GM15510 (cell line): ENCODE data around the gene GIGYF1.

Experiments
- POLR2A ChIP-seq: IDR thresholded peaks from 3 replicates; pipeline ENCODE4 v1.6.1; 2011; ENCODE audit warnings: borderline replicate concordance; ENCODE audit not compliant: insufficient read length; ENCODE audit errors: extremely low read depth

GIGYF1 gene

GRCh38 chr7:100682228-100682741 is 11.8 kb downstream of the GIGYF1 start:
- TF ChIP-seq POLR2A: no peak

GRCh38 chr7:100681491-100682227 is 12.4 kb downstream of the GIGYF1 start:
- TF ChIP-seq POLR2A: no peak

DNA sequence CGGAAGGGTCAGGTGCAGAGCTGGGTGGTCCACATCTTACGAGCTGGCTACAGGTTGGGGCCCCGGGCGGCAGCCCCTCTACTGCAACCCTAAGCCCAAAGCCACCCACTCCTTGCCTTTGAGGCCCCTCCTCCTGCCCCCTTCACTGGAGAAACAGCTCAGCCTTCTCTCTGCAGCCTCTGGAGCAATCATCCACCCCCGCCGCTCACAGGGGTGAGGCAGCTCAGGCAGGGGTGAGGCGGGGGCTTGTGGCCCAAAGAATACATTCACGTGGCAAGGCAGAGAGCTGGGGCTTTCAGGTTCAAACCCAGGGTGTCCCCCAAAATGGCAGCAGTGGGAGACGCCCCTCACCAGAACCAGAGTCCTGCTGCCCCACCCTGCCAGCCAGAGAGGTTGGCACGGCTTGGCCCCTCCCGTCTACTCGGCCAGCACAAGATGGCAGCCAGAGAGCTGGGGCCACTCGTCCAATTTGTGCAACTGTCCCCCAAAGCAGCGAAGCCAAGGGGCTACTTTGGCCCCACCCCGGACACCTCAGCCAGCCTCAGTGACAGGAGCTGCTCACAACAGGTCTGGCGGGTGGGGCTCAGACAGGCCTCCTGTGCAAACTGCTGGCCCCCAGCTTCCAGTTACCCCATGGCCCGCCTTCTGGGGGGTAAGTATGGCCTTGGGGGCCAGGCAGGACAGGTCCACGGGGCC is 13.3 kb downstream of the GIGYF1 start:
- peak; percentile 15 for TF ChIP-seq POLR2A

GRCh38 chr7:100679927-100680575 is 14.0 kb downstream of the GIGYF1 start:
- TF ChIP-seq POLR2A: no peak

GRCh38 chr7:100679129-100679926 is 14.7 kb downstream of the GIGYF1 start:
- TF ChIP-seq POLR2A: no peak

- TF ChIP-seq POLR2A: peak; percentile 1
Measured at GRCh38 chr7:100678291-100678984, 15.6 kb downstream of the GIGYF1 start.

DNA sequence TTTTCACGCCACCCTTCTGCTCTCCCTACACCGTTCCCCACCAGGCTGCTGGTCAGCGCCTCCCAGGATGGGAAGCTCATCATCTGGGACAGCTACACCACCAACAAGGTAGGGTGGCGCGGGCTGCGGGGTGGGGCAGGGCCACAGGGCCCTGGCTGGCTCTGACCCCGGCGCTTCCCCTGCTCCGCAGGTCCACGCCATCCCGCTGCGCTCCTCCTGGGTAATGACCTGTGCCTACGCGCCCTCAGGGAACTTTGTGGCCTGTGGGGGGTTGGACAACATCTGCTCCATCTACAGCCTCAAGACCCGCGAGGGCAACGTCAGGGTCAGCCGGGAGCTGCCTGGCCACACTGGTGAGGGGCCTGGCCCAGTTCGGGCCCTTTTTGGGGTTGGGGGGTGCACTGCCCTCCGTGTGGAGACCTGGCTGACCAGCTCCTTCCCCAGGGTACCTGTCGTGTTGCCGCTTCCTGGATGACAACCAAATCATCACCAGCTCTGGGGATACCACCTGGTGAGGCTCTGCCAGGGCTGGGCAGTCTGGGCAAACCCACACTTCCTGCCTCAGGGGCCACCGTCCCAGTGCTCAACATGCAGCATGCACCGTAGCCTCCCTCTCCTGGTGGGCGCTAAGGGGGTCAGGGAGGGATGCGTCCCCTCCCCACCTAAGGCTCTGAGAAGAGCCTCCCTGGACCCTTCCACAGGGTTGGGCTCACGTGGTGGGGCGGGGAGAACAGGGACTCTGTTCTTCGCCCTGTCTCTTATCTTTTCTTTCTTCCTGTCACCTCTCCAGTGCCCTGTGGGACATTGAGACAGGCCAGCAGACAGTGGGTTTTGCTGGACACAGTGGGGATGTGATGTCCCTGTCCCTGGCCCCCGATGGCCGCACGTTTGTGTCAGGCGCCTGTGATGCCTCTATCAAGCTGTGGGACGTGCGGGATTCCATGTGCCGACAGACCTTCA is 16.5 kb downstream of the GIGYF1 start:
- no peak for TF ChIP-seq POLR2A

DNA sequence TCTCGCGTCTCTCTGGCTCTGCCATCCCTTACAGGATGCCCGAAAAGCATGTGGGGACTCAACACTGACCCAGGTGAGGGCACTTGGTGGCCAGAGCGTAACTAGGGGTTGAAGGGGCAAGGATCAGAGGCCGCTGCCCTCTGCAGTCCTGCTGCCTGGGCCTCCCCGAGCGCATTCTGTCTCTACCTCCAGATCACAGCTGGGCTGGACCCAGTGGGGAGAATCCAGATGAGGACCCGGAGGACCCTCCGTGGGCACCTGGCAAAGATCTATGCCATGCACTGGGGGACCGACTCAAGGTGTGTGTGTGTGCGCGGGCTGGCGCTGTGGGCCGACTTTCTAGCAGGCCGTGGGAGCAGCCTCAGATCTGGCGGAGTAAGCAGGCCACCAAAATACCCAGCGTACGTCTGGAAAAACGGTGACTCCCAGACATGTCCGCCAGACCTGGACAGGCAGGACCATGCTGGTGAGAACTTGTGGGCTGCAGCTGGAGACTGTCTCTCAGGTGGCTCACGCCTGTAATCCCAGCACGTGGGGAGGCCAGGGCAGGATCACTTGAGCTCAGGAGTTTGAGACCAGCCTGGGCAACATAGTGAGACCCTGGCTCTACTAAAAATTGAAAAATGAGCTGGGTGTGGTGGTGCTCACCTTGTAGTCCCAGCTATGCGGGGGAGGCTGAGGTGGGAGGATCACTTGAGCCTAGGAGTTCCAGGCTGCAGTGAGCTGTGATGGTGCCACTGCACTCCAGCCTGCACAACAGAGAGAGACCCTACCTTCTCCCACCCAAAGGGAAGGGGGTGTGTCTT is 17.3 kb downstream of the GIGYF1 start:
- TF ChIP-seq POLR2A: no peak

DNA sequence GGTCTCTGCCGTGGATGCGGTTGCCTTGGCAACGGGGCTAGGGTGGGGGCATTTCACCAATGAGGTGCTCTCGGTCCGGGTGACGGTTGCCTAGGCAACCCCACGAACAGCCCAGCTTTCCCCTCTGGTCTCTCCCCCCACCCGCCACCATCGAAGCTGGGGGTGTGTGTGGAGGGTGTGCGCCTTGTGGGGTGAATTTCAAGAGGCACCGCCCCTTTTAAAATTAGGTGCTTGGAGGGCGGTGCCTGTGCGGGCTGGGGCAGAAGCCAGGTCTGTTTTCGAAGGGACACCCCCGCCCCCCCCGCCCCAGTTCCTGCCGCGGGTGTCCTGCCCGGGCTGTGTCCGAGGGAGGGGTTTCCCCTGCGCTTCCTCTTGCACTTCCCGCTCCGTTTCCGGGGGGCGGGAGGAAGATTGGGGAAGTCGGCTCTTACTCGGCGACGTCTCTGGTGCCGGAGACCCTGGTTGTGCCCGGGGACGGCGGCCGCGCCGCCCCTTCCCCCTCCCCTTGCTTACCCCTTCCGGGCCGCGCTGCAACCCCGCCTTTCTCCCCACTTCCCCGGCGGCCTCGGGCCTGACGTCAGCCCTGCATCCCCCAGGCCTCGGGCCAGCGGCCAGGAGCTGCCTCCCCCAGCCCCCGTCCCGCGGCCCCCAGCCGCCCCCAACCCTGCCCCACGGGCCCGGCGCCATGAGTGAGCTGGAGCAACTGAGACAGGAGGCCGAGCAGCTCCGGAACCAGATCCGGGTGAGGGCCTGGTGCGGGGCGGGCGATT is 18.3 kb downstream of the GIGYF1 start:
- TF ChIP-seq POLR2A: peak; percentile 42

DNA sequence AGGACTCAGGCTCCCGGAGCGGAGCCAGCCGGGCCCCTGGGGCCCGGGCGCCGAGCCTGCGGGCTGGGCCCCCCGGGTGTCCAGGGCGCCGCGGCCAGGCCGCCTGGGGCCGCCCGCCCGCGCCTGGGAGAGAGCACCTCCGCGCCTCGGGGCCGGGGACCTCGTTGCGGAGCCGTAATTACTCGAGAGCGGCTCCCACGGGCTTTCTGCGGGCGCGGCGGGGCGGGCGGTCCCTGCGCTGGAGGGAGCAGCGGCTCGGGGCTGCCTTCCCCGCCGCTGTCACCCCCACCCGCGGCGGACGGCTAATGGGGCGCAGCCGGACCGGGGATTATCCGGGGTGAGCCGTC is 19.0 kb downstream of the GIGYF1 start:
- no peak for TF ChIP-seq POLR2A

DNA sequence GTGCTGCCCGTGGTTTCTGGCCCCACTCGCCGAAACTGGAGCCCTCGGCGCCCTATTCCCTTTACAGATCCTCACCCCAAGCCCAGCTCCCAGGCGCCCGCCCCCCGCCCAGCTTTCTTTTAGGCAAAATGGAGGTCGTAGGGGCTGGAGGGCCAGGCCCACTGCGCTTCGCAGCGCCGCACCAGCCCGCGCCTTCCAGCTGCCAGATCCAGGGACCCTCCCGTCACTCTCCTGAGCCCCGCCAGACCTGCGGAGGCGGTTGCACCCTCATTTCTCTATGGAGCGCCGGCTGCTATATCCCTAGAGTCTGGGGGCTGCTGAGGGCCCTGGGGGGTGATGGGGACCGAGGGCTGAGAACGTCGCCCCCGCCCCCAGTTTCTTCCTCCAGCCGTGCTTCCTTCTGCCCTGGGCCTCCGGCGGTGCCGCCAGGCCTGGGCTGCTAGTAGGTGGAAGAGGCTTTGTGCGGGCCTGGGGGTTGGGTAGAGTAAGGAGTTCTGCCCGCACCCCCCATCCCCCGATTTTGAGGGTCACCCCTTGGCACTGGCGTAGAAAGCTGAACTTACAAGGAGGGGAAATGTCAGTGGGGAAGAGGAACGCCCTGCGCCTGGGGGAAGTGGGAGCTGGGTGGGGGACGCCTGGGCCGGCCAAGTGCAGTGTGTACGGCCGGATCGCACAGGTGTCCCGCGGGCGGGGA is 19.5 kb downstream of the GIGYF1 start:
- TF ChIP-seq POLR2A: no peak
